HL-60 (cell line): ENCODE results near the gene CCNB3.

Experiments used
- DNase-seq, 2 experiments: peaks; one replicate each; pipeline ENCODE4 v3.0.0-alpha.2; 2010 to 2020; ENCODE audit warnings: low read depth in 1 of 2, low spot score in 1 of 2
- H3K27ac ChIP-seq: fragments of 250-450 bp; sonication (Bioruptor Pico); replicated peaks from 2 replicates; pipeline ENCODE4 v1.5.1; 2020; ENCODE audit warnings: mild to moderate bottlenecking, moderate library complexity
- H3K27me3 ChIP-seq: fragments of 250-450 bp; sonication (Bioruptor Pico); 2 replicates; pipeline ENCODE4 v1.5.1; 2021; ENCODE audit warnings: mild to moderate bottlenecking, moderate library complexity; ENCODE audit not compliant: insufficient read depth, poor library complexity, severe bottlenecking
- H3K4me3 ChIP-seq: replicated peaks from 2 replicates; pipeline ENCODE4 v1.5.1; 2011; ENCODE audit warnings: mild to moderate bottlenecking, control low read depth, low read length; ENCODE audit not compliant: insufficient read depth
- GABPA ChIP-seq: IDR thresholded peaks from 2 replicates; pipeline ENCODE4 v1.6.1; 2012; ENCODE audit warnings: low read depth
- POLR2AphosphoS5 ChIP-seq: IDR thresholded peaks from 2 replicates; pipeline ENCODE4 v1.6.1; 2012; ENCODE audit warnings: low read depth
- SPI1 ChIP-seq: IDR thresholded peaks from 2 replicates; pipeline ENCODE4 v1.6.1; 2012; ENCODE audit warnings: low read depth, mild to moderate bottlenecking, borderline replicate concordance
- TF ChIP-seq, protein P1 (sequence below): IDR thresholded peaks from 2 replicates; pipeline ENCODE4 v1.6.1; 2012; ENCODE audit warnings: low read depth; ENCODE audit not compliant: insufficient replicate concordance
- TF ChIP-seq, protein P2 (sequence below): IDR thresholded peaks from one replicate; pipeline ENCODE4 v1.5.1; 2011; ENCODE audit warnings: low read length, control low read depth, inconsistent platforms; ENCODE audit not compliant: insufficient read depth

The CCNB3 gene

DNA sequence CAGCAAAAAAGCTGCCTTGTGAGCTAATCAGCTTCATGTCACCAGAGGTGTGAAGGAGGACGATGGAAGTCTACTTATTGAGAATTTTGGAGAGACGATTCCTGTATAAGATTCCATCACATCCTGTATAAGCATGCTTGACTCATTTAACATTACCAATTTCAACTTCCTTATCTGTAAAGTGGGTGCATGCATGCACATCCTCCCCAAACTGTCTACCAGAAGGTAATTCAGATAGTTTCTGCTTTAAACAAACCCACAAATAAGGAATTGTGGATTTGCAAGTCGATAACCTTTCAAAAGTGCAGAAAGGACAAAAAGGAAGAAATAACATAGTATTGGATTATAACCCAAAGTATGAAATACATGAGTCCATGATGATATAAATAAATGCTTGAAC is 34.8 kb upstream of the CCNB3 start:
- H3K27me3 ChIP-seq = no peaks in the 10 kb centered on the region
- TF ChIP-seq POLR2AphosphoS5 = no peak
- TF ChIP-seq, protein P1, sequence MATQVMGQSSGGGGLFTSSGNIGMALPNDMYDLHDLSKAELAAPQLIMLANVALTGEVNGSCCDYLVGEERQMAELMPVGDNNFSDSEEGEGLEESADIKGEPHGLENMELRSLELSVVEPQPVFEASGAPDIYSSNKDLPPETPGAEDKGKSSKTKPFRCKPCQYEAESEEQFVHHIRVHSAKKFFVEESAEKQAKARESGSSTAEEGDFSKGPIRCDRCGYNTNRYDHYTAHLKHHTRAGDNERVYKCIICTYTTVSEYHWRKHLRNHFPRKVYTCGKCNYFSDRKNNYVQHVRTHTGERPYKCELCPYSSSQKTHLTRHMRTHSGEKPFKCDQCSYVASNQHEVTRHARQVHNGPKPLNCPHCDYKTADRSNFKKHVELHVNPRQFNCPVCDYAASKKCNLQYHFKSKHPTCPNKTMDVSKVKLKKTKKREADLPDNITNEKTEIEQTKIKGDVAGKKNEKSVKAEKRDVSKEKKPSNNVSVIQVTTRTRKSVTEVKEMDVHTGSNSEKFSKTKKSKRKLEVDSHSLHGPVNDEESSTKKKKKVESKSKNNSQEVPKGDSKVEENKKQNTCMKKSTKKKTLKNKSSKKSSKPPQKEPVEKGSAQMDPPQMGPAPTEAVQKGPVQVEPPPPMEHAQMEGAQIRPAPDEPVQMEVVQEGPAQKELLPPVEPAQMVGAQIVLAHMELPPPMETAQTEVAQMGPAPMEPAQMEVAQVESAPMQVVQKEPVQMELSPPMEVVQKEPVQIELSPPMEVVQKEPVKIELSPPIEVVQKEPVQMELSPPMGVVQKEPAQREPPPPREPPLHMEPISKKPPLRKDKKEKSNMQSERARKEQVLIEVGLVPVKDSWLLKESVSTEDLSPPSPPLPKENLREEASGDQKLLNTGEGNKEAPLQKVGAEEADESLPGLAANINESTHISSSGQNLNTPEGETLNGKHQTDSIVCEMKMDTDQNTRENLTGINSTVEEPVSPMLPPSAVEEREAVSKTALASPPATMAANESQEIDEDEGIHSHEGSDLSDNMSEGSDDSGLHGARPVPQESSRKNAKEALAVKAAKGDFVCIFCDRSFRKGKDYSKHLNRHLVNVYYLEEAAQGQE = no peak
- TF ChIP-seq GABPA = no peak
- TF ChIP-seq, protein P2, sequence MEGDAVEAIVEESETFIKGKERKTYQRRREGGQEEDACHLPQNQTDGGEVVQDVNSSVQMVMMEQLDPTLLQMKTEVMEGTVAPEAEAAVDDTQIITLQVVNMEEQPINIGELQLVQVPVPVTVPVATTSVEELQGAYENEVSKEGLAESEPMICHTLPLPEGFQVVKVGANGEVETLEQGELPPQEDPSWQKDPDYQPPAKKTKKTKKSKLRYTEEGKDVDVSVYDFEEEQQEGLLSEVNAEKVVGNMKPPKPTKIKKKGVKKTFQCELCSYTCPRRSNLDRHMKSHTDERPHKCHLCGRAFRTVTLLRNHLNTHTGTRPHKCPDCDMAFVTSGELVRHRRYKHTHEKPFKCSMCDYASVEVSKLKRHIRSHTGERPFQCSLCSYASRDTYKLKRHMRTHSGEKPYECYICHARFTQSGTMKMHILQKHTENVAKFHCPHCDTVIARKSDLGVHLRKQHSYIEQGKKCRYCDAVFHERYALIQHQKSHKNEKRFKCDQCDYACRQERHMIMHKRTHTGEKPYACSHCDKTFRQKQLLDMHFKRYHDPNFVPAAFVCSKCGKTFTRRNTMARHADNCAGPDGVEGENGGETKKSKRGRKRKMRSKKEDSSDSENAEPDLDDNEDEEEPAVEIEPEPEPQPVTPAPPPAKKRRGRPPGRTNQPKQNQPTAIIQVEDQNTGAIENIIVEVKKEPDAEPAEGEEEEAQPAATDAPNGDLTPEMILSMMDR = no peak
- TF ChIP-seq SPI1 = no peak
- H3K27ac ChIP-seq = no peak overlapping the region
- H3K4me3 ChIP-seq = no peak overlapping the region
- DNase-seq = no peak

DNA sequence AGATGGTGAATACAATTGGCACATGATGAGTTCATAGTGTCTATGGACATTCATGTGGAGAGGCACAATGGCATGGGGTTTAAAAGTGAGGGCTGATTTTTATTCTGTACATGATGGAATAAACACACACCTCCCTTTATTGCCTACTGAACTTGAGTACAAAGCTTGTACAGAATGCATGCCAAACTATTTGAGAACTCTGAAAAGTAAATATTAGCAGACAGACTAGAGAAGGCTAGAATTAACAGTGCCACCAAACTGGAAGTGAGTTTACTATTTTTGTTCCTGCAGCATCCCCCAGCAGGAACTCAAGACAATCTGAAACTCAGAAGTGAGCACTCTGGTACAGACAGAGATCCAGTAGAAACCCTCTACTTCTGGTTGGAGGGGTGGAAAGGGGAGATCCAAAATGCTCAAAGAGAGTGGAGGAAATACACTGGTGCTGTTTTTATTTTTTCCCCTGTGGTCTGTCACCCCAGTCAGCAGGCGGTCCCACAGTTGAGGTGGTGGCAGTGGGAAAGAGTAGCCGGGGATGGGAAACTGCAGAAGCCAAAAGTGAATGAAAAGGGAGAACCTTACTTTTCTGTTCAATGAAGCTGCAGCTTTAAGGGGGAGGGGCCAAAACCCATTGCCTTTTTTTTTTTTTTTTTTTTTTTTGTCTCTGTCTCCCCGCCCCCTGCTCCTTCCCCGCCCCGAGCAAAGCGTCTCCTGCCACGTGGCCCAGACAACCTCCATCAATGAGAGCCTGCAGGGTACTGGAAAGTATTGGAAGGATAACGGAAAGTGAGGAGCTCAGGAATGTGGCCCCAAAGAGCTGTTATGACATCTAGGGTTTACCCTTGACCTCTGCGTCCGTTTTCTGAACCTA is 24.3 kb upstream of the CCNB3 start:
- Histone ChIP-seq H3K27ac (no peak overlapping the region), H3K4me3 (no peak overlapping the region), H3K27me3 (no peaks in the 10 kb centered on the region)
- no peak for TF ChIP-seq SPI1
- no peak for DNase-seq

DNA sequence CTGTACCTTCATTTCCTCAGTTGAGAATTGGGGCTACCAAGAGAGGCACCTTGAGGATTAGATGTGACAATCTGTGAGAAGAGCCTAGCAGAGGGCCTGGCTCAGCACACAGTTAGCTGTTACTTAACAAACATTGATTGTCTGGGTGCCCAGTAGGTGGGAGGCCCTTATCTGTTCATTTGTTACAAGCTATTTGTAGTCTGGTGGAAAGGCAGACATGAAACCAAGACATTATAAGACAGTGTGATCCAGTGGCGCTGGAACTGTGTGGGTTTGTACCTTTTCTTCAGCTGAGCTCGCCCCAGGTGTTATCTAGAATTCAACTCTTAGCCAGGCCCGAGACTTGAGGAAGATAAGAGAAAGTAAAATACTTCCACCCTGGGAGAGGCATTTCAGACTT is 20.7 kb upstream of the CCNB3 start:
- Histone ChIP-seq H3K27ac (no peak overlapping the region), H3K4me3 (no peak overlapping the region), H3K27me3 (no peaks in the 10 kb centered on the region)
- no peak for TF ChIP-seq SPI1
- no peak for TF ChIP-seq GABPA
- TF ChIP-seq, protein P2 = no peak
- no peak for TF ChIP-seq POLR2AphosphoS5
- TF ChIP-seq, protein P1 = no peak
- DNase-seq = no peak

DNA sequence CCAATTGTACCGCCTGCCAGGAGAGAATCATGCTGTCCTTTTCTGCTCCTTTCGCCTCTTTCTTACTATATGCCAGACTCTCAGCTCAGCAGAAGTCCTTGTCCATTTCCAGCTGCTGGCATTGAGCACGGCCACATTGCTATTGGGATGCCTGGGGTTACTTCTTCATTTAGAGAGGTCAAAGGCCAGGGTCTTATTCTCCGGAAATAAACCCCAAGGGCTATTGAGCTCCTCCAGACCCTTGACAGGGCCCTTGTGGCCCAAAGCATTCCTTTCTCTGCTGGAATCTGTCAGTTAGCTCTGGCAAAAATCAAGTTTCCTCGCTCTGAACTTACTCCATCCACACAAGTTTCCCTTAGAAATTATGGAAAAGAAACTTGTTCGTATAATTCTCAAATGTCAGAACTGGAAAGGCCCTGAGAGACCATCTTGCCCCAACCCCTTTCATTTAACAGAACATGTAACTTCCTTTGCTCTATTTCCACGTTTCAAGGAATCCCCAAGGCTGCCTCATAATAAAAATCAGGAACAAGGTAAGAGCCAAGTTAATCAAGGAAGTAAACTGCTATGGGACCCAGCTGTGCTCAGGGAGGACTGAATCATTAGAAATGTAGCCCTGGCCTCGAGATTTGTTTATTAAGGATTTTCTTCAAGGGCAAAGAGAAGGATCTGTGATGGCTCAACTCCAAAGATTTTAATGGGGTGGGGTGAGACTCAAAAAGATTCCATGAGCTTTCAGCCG is 15.5 kb upstream of the CCNB3 start:
- no peak for TF ChIP-seq POLR2AphosphoS5
- TF ChIP-seq SPI1 = no peak
- no peak for TF ChIP-seq GABPA
- TF ChIP-seq, protein P1 = no peak
- TF ChIP-seq, protein P2 = no peak
- Histone ChIP-seq H3K27me3 (no peaks in the 10 kb centered on the region), H3K27ac (no peak overlapping the region), H3K4me3 (no peak overlapping the region)
- no peak for DNase-seq
